ENCODE measurements around the gene PLCB1.

- TF ChIP-seq CTCF (IDR thresholded peaks at IDR 0.05; ENCODE audit: borderline replicate concordance, extremely low read depth, low read length, poor library complexity, severe bottlenecking) (no peak), EZH2 (IDR thresholded peaks at IDR 0.05; ENCODE audit: borderline replicate concordance, low read depth, low read length, severe bottlenecking) (no peak)
These were observed 743.5 kb downstream of the PLCB1 start for GRCh38 chr20:8875586-8875985.
